ENCODE data around the gene ST7. TPM values are rescaled to one million over a fixed set of nuclear protein-coding genes. Genes with fewer than 3 reads are reported as not detected.
"Not testable (repeated sequence)": the region's sequence is repeated elsewhere in the genome, so short reads cannot be mapped to it uniquely, and the experiment has no call there.

The ST7 gene
- total RNA-seq, 1 donor from 2014 or later = 22.2 TPM

DNA sequence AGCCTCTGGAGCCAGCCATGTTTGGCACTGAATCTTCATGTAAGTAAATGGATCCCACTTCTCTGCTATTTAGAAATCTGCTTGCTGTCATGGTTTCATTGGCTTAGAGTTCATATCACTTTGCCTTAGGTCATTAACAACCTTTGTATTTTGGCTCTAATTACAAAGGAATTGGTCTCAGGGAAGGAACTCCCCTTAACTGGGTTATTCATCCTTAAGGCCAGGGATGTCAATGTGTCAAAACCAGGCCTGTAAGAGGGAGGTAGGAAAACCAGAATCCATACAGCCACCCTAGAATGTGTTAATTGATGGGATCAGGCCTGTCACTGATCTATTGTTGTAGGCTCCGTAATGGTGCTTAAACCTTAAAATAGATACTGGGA, 67.3 kb downstream of the ST7 start:
- DNase-seq (ENCODE audit: low spot score) (no peak), ATAC-seq (no peak)

DNA sequence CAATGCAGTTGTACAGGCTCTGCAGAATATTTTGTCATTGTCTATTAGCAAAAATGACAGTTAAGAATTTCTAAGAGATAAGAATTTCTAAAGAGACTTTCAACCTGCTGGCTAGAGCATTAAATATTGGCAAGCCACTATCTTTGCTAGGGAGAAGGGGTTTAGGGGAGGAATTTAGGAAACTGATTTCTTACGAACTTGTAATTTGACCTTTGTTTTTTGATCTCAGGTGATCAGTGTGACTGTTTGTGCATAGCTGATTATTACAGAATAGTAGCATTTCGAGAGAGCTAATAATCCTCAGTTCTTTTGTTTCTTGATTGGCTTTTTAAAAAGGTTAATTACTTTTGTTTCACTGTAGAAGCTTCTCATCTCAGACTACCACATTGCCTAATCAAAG, 68.1 kb downstream of the ST7 start:
- DNase-seq (ENCODE audit: low spot score) = no peak
- ATAC-seq = peak; percentile 62

DNA sequence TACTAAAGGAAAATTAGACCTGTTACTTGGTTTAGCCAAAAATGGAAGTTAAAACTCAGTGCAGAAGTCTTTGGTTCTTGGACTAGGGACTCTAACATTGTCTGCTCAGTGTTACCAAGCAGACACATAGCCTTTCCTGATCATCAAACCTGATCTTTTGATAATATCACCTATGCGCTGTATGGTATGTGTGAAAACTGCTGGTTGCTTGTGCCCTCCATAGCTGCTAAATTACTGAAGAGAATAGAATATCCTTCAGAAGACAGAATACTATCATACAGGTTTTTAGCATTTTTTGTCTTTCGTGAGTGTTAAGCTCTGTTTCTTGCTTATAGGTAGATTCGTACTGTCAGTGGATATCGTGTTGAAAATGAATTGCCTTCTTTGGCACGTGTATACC, 68.7 kb downstream of the ST7 start:
- no peak for DNase-seq (ENCODE audit: low spot score)
- ATAC-seq = no peak

DNA sequence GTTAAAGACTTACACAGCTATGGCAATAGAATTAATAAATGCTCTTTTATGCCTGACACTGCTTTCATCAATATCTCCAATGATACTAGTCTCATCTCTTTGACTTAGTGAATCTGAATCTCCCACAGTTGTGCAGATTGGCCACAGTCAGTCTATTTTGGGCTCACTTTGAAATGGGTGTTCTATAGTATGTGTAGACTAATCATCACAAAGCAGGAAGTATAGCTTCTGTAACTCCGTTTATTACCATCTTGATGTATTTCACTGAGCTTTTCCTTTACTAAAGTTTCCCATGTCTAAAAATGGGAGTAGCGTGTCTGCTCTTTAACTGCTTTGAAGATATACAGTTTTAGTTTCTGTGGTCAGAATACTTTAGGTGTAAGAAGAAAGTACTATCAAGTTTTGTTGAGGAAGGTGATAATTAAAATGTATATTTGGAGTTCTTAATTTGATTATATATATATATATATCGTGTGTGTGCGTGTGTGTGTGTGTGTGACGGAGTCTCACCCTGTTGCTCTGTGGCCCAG, 70.1 kb downstream of the ST7 start:
- ATAC-seq (no peak), DNase-seq (ENCODE audit: low spot score) (no peak)

DNA sequence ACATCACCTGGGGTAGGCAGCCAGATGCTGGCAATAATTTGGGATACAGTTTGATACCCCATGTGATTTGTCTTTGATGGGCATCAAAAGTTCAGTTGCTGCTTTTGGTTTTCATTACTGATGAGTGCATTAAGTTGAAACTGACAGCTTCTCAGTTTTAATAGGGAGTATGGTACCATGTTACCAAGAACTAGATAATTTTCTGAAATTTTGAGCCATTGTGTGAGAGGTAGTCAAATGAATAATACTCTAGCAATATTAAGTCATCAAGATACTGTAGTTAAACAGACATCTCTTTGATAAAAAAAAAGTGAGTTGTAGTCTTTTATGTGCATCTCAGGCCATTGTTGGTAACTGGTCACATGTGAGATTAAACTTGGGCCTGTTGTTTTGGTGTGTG, 71.5 kb downstream of the ST7 start:
- ATAC-seq = no peak

DNA sequence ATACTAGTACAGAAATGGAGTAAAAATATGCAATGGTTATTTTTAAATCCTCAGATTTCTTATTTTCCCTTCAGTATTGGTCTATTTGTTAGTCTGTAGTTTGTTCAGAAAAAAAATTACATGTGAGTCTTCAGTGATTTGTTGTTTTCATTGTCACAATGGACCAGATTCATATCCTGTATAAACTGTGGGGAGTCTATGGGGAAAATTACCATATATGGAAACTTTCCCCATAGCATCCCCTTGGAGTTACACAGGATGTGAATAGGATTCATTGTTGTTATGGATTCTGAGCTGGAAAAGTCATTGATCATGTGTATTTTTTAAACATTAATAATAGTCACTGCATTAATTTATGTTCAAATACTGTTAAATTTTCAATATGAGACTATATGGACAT, 72.6 kb downstream of the ST7 start:
- DNase-seq (ENCODE audit: low spot score) (no peak), ATAC-seq (no peak)

More for the DNA sequence above, 71.5 kb downstream of the ST7 start:
- DNase-seq (ENCODE audit: low spot score) = no peak

DNA sequence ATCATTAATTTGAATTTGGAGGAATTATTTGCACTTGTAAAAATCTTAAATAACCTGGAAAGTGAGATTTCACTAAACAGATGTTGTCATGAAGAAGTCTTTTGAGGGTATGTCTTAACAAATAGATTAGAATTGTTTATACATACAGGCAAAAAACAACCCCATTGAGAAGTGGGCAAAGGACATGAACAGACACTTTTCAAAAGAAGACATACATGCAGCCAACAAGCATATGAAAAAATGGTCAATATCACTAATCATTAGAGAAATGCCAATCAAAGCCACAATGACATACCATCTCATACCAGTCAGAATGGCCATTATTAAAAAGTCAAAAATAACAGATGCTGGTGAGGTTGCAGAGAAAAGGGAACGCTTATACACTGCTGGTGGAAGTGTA, 77.0 kb downstream of the ST7 start:
- not testable (repeated sequence) for DNase-seq (ENCODE audit: low spot score); ATAC-seq

DNA sequence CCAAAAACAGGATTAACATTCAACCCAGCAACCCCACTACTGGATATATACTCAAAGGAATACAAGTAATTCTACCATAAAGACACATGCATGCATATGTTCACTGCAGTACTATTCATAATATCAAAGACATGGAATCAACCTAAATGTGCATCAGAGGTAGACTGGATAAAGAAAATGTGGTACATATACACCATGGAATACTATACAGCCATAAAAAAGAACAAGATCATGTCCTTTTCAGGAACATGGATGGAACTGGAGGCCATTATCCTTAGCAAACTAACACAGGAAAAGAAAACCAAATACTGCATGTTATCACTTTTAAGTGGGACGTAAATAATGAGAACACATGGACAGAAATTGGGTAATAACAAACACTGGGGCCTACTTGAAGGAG, 77.5 kb downstream of the ST7 start:
- not testable (repeated sequence) for ATAC-seq; DNase-seq (ENCODE audit: low spot score)

DNA sequence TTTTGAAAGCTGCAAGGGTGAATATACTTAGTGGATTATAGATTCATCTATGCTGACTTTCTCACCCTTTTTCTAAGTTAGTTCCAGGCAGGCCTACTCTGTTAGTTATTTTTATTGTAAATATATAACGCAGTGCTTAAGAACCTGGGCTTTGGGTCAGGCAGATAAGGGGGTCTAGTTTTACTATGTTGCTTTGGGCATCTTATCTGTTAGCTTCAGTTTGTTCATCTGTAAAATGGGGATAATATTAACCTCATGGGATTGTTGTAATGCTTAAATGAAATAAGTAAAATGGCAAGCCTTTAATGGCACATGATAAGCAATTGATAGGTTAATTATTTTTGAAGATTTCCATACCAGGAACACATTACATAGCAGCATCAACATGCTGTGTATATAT, 79.5 kb downstream of the ST7 start:
- ATAC-seq = no peak
- no peak for DNase-seq (ENCODE audit: low spot score)

DNA sequence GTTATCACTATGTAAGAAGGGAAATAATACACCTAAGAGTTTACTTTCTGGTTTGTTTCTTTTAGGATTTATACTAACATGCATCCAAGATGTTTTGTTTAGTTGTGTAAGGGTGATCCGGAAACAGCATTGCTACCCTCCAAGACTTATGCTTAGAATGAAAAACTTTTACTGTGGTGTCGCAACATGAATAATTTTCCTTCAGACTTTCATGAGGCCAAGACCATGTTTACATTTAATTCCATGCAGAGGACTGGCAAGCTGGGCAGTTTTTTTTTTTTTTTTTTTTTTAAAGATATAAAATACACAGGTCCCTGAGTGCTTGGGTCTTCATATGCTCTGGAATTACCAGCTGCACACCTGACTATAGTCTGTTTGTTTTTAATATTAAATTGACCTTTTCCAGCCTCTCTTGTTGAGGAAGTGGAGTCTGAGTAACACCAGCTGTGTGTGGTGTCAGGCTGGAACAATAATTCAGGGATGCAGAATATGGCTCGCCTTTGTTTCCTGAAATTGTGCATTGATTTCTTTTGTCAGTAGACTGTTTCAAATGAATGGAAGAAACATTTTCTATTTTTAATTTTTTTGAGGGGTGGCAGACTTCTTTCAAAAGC, 81.7 kb downstream of the ST7 start:
- no peak for DNase-seq (ENCODE audit: low spot score)
- no peak for ATAC-seq

DNA sequence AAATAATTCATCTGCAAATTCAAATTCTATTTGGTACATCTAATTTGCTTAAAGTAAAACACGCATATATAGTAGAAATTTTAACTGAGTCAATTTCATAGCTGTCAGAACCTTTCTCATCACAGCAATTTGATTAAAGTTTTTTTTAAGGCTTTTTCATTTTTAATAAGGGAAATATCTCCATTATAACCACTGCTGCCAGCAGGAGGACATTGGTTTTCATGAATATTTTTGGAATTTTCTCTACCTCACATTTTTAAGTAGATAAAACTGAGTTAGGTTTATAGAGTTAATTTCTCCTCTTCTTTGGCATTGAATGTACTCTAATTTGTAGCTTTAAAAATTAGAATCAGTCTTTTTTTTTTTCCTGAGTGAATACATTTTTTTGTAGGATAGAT, 82.2 kb downstream of the ST7 start:
- ATAC-seq = no peak
- no peak for DNase-seq (ENCODE audit: low spot score)

DNA sequence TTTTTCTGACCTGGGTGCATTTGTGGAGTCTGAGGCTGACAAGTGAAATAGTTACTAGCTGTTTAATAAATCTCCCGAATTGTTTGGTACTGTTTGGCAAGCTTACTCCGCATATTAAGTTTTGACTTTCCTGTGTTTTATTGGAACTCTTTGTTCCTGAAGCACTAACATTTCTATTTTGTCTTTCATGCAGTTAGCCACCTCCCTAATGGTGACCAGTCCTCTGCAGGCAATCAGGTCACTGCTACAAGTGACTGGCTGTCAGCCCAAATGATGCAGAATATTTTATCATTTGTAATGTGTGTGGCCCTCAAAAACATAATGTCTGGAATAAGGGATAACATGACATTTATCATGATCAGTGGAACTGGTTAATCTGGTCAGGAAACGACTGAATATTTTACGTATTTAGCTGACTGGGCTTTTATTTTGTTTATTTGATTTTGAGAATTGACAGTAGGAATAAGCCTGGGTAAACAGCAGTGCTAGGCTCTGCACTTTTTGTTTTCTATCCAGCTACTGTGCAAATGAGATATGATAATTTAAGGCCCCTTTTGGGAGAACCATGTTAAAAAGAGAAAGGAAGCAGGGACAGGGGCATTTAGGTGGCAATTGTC, 82.9 kb downstream of the ST7 start:
- peak; percentile 35 for ATAC-seq
- DNase-seq (ENCODE audit: low spot score) = no peak

DNA sequence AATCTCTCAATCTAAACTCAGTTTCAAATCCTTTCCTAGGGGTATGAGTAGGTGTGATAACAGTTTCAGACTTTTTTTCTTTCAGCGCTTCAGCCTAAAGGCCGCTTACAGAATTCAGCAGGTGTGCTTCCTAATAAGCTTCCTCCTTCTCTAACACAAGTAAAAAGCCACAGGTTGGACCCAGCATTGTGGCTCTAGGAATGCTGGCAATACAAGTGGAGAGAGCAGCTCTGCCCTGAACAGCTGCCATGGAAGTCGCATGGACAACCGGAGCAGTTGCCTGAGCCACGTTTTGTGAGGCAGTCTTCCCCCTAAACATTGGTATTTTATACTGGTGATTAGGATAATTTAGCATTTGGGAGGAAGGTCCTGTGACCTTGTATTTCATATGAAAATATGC, 83.5 kb downstream of the ST7 start:
- DNase-seq (ENCODE audit: low spot score) = no peak
- ATAC-seq = no peak

DNA sequence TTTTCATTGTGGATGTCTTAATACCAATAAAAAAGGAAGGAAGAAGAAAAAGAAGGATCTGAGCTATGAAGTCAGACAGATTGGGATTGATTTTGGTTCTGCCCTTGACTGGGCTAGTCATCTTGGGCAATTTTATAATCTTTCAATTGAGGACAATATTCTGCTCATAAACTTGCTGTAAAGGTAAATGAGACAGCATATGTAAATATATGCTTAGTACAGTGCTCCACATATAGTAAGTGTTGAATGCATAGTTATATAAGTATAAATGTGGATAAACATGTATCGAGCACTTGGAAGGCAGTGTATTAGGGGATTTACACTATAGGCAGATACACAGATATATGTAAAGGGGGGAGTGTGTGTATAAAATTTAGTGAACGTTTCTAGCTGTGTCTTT, 85.1 kb downstream of the ST7 start:
- ATAC-seq = no peak
- no peak for DNase-seq (ENCODE audit: low spot score)

DNA sequence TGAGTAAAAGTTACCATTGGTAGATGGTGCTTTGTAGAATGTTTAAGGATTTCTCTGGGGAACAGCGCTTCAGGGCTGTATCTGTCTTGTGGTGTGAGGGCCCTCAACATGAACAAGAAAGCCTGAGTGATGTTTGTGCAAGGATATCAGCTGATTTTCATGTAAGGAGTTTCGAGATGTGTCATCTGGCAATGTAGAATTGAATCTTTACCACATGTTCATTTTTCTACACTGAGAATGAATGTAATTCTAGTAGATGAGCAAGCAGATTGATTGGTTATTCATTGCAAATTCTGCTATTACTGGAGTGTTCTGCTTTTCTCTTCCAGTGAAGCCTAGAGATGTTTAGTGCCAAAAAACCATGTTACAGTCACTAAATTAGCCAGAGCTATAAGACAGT, 87.7 kb downstream of the ST7 start:
- no peak for DNase-seq (ENCODE audit: low spot score)
- no peak for ATAC-seq

DNA sequence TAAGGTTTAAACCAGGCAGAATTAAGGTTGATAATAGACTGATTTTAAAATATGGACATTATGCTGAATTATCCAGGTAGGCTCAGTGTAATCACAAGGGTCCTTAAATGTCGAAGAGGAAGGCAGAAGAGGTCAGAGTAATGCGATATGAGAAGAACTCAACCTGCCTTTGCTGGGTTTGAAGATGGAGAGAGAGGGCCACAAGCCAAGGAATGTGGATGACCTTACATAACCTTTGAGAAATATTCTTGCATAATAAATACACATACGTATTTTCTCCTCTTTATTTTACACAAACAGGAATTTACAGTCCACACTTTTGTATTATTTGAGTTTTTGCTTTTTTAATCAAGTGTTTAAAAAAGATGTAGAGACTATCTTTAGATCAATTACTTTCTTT, 88.5 kb downstream of the ST7 start:
- ATAC-seq = no peak

DNA sequence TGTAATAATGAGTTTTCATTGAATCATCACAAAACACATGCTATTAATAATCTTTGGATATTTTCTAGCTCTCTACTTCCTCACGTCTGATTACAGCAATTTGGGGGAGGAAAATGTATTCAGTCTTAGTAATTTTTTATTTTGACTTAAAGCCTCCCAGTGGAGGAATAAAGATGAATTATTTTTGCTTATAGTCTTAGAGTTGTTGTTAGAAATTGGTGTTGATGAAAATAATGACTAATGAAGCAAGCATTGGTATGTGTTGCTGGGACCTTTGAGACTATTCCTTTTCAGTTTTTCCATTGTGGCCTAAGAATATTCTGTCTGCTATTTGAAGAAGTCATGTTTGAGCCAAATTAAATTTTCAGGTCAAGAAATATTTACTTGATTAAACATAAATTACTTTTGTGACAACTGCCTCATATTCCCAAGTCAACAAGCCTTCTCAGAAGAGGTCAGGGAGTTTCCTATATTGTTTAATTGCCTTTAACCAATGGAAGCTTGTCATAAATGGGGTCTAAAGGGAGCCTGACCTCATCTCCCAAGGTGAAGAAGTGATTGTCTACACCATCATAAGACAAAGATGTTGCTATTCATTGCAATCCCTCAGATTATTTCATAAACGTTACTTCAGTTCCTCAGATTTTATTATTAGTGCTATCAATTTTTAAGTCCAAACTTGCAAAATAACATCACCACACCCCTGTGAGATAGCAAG, 90.0 kb downstream of the ST7 start:
- ATAC-seq = no peak
- DNase-seq (ENCODE audit: low spot score) = no peak

More for the DNA sequence above, 88.5 kb downstream of the ST7 start:
- no peak for DNase-seq (ENCODE audit: low spot score)

DNA sequence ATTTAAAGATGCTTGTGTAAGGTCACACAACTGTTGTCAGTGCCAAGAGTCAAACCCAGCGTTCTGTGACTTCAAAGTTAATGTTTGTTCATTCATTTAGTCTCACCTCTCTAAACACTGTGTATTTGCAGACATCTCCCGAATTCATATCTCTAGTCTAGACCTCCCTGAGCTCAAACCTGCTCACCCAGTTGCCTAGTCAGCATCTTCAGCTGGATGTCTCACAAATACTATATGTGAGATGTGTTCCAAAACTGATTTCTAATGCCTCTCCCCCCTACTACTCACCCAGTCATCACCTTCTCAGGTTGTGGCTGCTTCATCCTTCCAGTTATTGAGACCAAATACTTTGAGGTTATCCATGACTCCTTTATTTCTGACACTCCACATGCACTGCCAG, 91.4 kb downstream of the ST7 start:
- no peak for ATAC-seq
- no peak for DNase-seq (ENCODE audit: low spot score)

DNA sequence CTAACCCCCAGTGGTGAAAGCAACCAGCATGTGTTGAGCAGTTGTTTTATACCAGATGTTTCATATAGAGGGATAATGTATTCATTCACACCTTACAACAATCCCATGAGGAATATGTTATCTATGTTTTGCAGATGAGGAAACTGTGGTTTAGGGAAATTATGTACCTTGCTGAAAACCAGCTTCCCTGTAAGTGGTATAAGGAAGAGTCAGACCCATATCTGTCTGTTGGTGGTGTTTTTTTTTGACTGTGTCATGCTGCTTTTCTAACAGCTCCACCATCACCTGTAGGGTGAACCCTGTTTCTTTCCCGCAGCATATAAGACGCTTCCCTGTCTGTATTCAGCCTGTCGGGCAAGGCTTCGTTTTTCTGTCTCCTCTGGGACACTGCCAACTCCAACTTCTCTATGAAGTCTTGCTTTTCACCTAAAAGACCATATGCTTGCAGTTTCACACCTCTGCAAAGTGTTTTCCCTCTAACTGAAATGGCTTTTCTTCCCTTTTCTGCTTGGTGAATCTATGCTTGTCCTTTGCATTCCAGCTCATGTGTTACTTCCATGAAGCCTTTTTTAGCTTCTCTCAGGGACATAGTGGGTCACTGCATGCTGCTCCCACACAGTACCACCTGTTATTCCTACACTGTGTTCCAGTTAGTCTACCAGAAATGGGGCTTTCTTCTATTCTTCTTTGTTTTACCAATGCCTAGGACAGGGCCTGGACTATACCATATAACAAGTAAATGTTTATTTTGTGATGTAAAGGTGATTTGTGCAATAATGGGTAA, 92.8 kb downstream of the ST7 start:
- DNase-seq (ENCODE audit: low spot score) = no peak
- no peak for ATAC-seq

DNA sequence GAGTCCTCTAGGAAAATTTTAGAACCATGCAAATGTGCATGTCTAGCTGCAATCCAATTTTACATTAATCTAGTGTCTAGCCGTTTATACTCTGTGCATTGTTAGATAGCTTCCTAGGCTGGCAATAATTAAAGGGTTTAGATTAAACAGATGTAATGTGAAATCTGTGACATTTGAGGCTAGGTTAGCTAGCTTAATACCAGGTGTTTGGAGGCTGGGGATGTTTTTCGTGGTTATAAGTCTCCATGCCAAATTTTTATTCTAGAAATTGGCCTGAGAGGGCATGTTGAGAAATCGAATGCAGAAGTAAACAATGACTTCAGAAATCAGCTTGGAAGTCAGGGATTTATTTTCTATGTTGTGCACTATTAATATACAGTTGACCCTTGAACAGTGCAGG, 94.2 kb downstream of the ST7 start:
- peak; percentile 76 for ATAC-seq
- no peak for DNase-seq (ENCODE audit: low spot score)

DNA sequence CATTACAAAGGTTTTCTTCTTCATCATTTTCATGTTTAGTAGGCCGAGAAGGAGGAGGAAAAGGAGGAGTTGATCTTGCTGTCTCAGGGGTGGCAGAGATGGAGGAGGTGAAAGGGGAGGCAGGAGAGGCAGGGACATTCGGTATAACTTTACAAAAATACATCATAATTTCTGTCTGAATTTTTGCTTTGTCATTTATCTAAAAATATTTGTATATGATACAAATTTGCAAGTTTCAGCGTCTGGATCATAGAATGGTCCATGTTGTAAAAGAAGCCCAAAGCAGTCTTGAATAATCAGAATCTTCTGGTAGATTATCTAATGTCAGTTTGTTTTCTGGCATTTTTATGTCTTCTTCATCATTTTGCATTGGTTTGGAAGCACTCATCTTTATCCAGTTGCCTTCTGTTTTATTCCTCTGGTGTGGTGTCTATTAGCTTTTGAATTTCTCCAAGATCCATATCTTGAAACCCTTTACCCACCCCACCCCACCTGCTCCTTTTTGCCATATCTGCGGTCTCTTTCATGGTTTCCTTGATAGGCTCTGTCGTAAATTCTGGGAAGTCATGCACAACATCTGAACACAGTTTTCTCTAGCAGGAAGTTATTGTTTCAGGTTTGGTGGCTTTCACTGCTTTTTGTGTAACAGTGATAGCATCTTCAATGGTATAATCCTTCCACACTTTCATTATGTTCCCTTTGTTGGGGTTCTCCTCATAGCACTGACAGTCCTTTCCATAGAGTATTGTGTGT, 95.0 kb downstream of the ST7 start:
- no peak for ATAC-seq
- DNase-seq (ENCODE audit: low spot score) = no peak

Data from left lobe of liver (tissue), 2 donors.